ENCODE results near the gene RHOG. TPM values are rescaled to one million over a fixed set of nuclear protein-coding genes. Genes with fewer than 3 reads are reported as not detected.

The RHOG gene
- total RNA-seq, 1 experiment from 2014 or later, result 31.2 TPM

DNA sequence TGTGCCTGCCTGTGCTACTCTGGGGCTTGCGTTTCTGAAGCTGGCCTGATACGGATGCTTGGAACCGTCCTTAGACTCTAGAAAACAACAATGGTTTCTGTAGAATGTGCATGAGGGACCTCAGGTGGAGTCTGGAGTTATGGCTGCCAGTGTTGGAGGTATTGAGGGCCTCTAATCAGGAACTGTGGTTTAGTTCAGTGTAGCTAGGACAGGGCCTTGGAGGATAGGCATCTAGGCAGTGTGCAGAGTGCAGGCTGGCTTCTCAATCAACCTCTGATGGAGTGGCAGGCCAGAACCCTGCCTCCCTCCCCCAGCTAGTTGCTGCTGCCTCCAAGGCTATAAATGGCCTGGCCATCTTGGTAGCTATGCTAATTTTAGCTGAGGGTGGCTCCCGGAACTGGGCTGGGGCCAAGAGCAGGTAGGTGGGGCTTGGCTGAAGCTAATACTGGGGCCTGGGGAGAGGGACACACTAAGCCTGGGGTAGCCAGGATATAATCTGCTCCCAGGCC, 18.7 kb upstream of the RHOG start:
- BruUV-seq (replicated peaks), result no TSS peak
- CTCF ChIA-PET, result interaction anchor here (0.6 kb wide), 2 partner anchors 57 to 245 kb away, joined by 3 read pairs; no protein-coding TSS in a partner anchor
- H3K27me3 Mint-ChIP-seq (ENCODE audit: unreplicated experiment), result no peaks in the 10 kb centered on the region
- TF ChIP-seq, protein P1, sequence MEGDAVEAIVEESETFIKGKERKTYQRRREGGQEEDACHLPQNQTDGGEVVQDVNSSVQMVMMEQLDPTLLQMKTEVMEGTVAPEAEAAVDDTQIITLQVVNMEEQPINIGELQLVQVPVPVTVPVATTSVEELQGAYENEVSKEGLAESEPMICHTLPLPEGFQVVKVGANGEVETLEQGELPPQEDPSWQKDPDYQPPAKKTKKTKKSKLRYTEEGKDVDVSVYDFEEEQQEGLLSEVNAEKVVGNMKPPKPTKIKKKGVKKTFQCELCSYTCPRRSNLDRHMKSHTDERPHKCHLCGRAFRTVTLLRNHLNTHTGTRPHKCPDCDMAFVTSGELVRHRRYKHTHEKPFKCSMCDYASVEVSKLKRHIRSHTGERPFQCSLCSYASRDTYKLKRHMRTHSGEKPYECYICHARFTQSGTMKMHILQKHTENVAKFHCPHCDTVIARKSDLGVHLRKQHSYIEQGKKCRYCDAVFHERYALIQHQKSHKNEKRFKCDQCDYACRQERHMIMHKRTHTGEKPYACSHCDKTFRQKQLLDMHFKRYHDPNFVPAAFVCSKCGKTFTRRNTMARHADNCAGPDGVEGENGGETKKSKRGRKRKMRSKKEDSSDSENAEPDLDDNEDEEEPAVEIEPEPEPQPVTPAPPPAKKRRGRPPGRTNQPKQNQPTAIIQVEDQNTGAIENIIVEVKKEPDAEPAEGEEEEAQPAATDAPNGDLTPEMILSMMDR (IDR thresholded peaks at IDR 0.05; ENCODE audit: unreplicated experiment), result no peak
- H3K4me1 Mint-ChIP-seq (ENCODE audit: low read depth, unreplicated experiment), result peaks cover 45% of the 10 kb centered on the region
- peaks cover 29% of the 10 kb centered on the region for H3K36me3 Mint-ChIP-seq (ENCODE audit: insufficient read depth, unreplicated experiment)
- intact Hi-C loops (cut with micrococcal nuclease; ENCODE audit: unreplicated experiment), result loop anchor here (5.0 kb wide), 2 partner anchors 98 to 113 kb away; no protein-coding TSS in a partner anchor
- no peaks in the 10 kb centered on the region for H3K9me3 Mint-ChIP-seq (ENCODE audit: low read depth, unreplicated experiment)
- peak; percentile 62 for DNase-seq
- peak overlapping the region; percentile 17 for H3K4me3 Mint-ChIP-seq (ENCODE audit: low read depth, unreplicated experiment)
- H3K27ac Mint-ChIP-seq (ENCODE audit: unreplicated experiment), result no peak overlapping the region

- CTCF ChIA-PET, result interaction anchor here (0.7 to 1.1 kb wide), 2 partner anchors 8 to 207 kb away, joined by 4 to 5 read pairs; no protein-coding TSS in a partner anchor
- Mint-ChIP-seq H3K27ac (ENCODE audit: unreplicated experiment) (peak overlapping the region; percentile 17), H3K4me1 (ENCODE audit: low read depth, unreplicated experiment) (peaks cover 54% of the 10 kb centered on the region), H3K9me3 (ENCODE audit: low read depth, unreplicated experiment) (no peaks in the 10 kb centered on the region), H3K4me3 (ENCODE audit: low read depth, unreplicated experiment) (peak overlapping the region; percentile 92), H3K27me3 (ENCODE audit: unreplicated experiment) (no peaks in the 10 kb centered on the region), H3K36me3 (ENCODE audit: insufficient read depth, unreplicated experiment) (peaks cover 31% of the 10 kb centered on the region)
- no TSS peak for BruUV-seq (replicated peaks)
- intact Hi-C loops (cut with micrococcal nuclease; ENCODE audit: unreplicated experiment), result loop anchor here (2.0 to 5.0 kb wide), 3 partner anchors 47 to 115 kb away; no protein-coding TSS in a partner anchor
- no peak for DNase-seq
- TF ChIP-seq, protein P1 (IDR thresholded peaks at IDR 0.05; ENCODE audit: unreplicated experiment), result no peak
Measured at GRCh38 chr11:3857628-3858027, 16.9 kb upstream of the RHOG start.

DNA sequence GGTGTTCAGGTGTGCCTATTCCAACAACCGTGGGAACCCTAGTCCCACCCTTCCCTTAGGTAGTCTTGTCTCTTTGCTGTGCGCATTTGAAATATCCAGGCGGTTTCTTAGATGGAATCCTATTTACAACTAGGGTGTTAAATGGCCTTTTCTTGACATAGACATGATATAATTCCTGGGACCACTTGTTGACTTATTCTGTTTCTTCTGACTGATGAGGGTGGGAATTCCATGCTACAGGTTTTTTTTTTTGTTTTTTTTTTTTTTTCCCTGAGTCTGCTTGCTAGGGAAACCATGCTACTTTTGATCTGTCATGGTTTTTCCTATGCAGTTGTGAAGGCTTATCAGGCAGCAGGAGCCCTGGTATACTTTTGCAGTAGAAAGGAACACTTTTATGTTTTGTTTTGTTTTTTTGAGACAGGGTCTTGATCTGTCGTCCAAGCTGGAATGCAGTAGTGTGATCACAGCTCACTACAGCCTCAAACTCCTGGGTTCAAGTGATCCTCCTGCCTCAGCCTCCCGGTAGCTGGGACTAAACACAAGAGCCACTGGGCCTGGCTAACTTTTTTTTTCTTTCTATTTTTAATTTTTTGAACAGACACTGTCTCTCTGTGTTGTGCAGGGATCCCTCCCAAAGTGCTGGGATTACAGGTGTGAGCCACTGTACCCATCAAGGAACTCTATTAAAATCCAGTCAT, 16.2 kb upstream of the RHOG start:
- TF ChIP-seq, protein P1 (IDR thresholded peaks at IDR 0.05; ENCODE audit: unreplicated experiment), result no peak
- intact Hi-C loops (cut with micrococcal nuclease; ENCODE audit: unreplicated experiment), result loop anchor here (2.0 to 5.0 kb wide), 3 partner anchors 48 to 115 kb away; no protein-coding TSS in a partner anchor
- BruUV-seq (replicated peaks), result TSS peak; percentile 30
- no peaks in the 10 kb centered on the region for H3K9me3 Mint-ChIP-seq (ENCODE audit: low read depth, unreplicated experiment)
- H3K27me3 Mint-ChIP-seq (ENCODE audit: unreplicated experiment), result no peaks in the 10 kb centered on the region
- H3K36me3 Mint-ChIP-seq (ENCODE audit: insufficient read depth, unreplicated experiment), result peaks cover 31% of the 10 kb centered on the region
- peak overlapping the region; percentile 92 for H3K4me3 Mint-ChIP-seq (ENCODE audit: low read depth, unreplicated experiment)
- peaks cover 54% of the 10 kb centered on the region for H3K4me1 Mint-ChIP-seq (ENCODE audit: low read depth, unreplicated experiment)
- CTCF ChIA-PET, result interaction anchor here (0.7 to 2.8 kb wide), 2 partner anchors 46 to 207 kb away, joined by 5 to 20 read pairs; no protein-coding TSS in a partner anchor
- DNase-seq, result no peak
- peak overlapping the region; percentile 14 for H3K27ac Mint-ChIP-seq (ENCODE audit: unreplicated experiment)

- Mint-ChIP-seq H3K36me3 (ENCODE audit: insufficient read depth, unreplicated experiment) (peaks cover 31% of the 10 kb centered on the region), H3K27ac (ENCODE audit: unreplicated experiment) (peak overlapping the region; percentile 14), H3K9me3 (ENCODE audit: low read depth, unreplicated experiment) (no peaks in the 10 kb centered on the region), H3K4me1 (ENCODE audit: low read depth, unreplicated experiment) (peaks cover 43% of the 10 kb centered on the region), H3K4me3 (ENCODE audit: low read depth, unreplicated experiment) (peak overlapping the region; percentile 92), H3K27me3 (ENCODE audit: unreplicated experiment) (no peaks in the 10 kb centered on the region)
- DNase-seq, result peak; percentile 59
- CTCF ChIA-PET, result interaction anchor here (0.8 to 2.8 kb wide), 11 partner anchors 9 to 239 kb away, joined by 3 to 41 read pairs (median 7); partner anchors contain the start of gene RRM1
- TF ChIP-seq, protein P1 (IDR thresholded peaks at IDR 0.05; ENCODE audit: unreplicated experiment), result no peak
- BruUV-seq (replicated peaks), result no TSS peak
- intact Hi-C loops (cut with micrococcal nuclease; ENCODE audit: unreplicated experiment), result loop anchor here (2.0 to 5.0 kb wide), 3 partner anchors 49 to 116 kb away; no protein-coding TSS in a partner anchor
Measured at GRCh38 chr11:3855808-3856491, 15.2 kb upstream of the RHOG start.
